ENCODE measurements around the gene YBX2. TPM values are rescaled to one million over a fixed set of nuclear protein-coding genes. Genes with fewer than 3 reads are reported as not detected.
A peak's percentile ranks its signal among the peaks of the same experiment; 100 is the strongest.

Gene YBX2
- total RNA-seq (0.22 TPM in 1 of 2 replicates, not detected in the other), polyA plus RNA-seq (0.15 TPM in 1 of 2 replicates, not detected in the other), polyA minus RNA-seq (not detected in 2 replicates)
- total RNA-seq (2013), result 0.05 TPM

GRCh38 chr17:7294614-7295153 lies at the start of gene YBX2:
Gene YBX2 (minus strand): TSS chr17:7294639. CDS start chr17:7294500, 139 bp downstream.
- H3K9me3 Mint-ChIP-seq (ENCODE audit: insufficient read depth), result no peaks in the 10 kb centered on the region
- WGBS (ENCODE audit: insufficient coverage), result 2% methylated on average over 52 of the region's 57 CpGs
- ATAC-seq (ENCODE audit: low read depth) (peak; percentile 75), DNase-seq (peak; percentile 84)
- Histone ChIP-seq H3K9me3 (ENCODE audit: control extremely low read depth in 1 of 3, control insufficient read depth in 2 of 3, insufficient read depth in 1 of 3, low read length in 2 of 3) (peaks cover 0 to 7% (median 0%) of the 10 kb centered on the region in 3 donors), H3K4me1 (ENCODE audit: control insufficient read depth in 2 of 2, insufficient read depth in 2 of 2, low read length in 2 of 2) (peaks cover 28 to 30% of the 10 kb centered on the region in 2 donors), H3K4me3 (ENCODE audit: control extremely low read depth in 1 of 5, extremely low read depth in 1 of 5, insufficient read depth in 1 of 5, low read depth in 2 of 5, low read length in 4 of 5) (peak within 1 kb of the TSS in 4 of 5 experiments; percentile 25 to 54 (median 42)), H3K27ac (ENCODE audit: low read length in 2 of 2) (no peak within 1 kb of the TSS), H2AFZ (ENCODE audit: insufficient read depth, low read depth, low read length, poor library complexity, severe bottlenecking) (peak within 1 kb of the TSS; percentile 32), H3K27me3 (replicated peaks in 1 of 4; ENCODE audit: control extremely low read depth in 1 of 4, control insufficient read depth in 3 of 4, insufficient read depth in 4 of 4, low read length in 3 of 4) (peaks cover 0 to 57% (median 14%) of the 10 kb centered on the region in 4 experiments), H3K79me2 (ENCODE audit: control insufficient read depth, insufficient read depth, low read length) (no peaks in the 10 kb centered on the region), H3K9ac (ENCODE audit: low read length) (peak within 1 kb of the TSS; percentile 58), H4K20me1 (ENCODE audit: control insufficient read depth, insufficient read depth, low read length, poor library complexity, severe bottlenecking) (no peaks in the 10 kb centered on the region), H3K36me3 (replicated peaks in 1 of 2; ENCODE audit: control extremely low read depth in 1 of 2, control insufficient read depth in 1 of 2, extremely low read depth in 1 of 2, insufficient read depth in 2 of 2, low read length in 1 of 2) (no peaks in the 10 kb centered on the region), H3K4me2 (replicated peaks; ENCODE audit: low read depth, low read length, poor library complexity, severe bottlenecking) (peak within 1 kb of the TSS; percentile 92)
- peaks cover 38% of the 10 kb centered on the region for H3K27me3 Mint-ChIP-seq
- peak within 1 kb of the TSS; percentile 83 for H3K4me3 Mint-ChIP-seq
- TF ChIP-seq CTCF (IDR thresholded peaks at IDR 0.05) (no peak), EZH2 (IDR thresholded peaks at IDR 0.05; ENCODE audit: borderline replicate concordance, insufficient read depth, low read depth, low read length, poor library complexity, severe bottlenecking) (no peak)
- peaks cover 22% of the 10 kb centered on the region for H3K4me1 Mint-ChIP-seq
- ChIA-PET CTCF (no interaction called here), POLR2A (no interaction called here)
- intact Hi-C loops (cut with micrococcal nuclease), result loop anchor here (10.0 kb wide), 1 partner anchor 160 kb away; no protein-coding TSS in a partner anchor
- H3K27ac Mint-ChIP-seq, result no peak within 1 kb of the TSS

GRCh38 chr17:7343250-7343649 lies 48.8 kb upstream of the YBX2 start:
- Mint-ChIP-seq H3K27ac (no peak overlapping the region), H3K4me3 (no peak overlapping the region), H3K9me3 (ENCODE audit: insufficient read depth) (no peaks in the 10 kb centered on the region), H3K4me1 (peaks cover 7% of the 10 kb centered on the region), H3K27me3 (no peaks in the 10 kb centered on the region)
- no peak overlapping the region for H3K27ac ChIP-seq (ENCODE audit: low read length in 2 of 2)
- H3K4me3 ChIP-seq (ENCODE audit: control extremely low read depth in 1 of 5, extremely low read depth in 1 of 5, insufficient read depth in 1 of 5, low read depth in 2 of 5, low read length in 4 of 5), result no peak overlapping the region
- no peaks in the 10 kb centered on the region for H3K9me3 ChIP-seq (ENCODE audit: control extremely low read depth in 1 of 3, control insufficient read depth in 2 of 3, insufficient read depth in 1 of 3, low read length in 2 of 3)
- peaks cover 48% of the 10 kb centered on the region for H3K79me2 ChIP-seq (ENCODE audit: control insufficient read depth, insufficient read depth, low read length)
- peaks cover 64% of the 10 kb centered on the region for H4K20me1 ChIP-seq (ENCODE audit: control insufficient read depth, insufficient read depth, low read length, poor library complexity, severe bottlenecking)
- H3K27me3 ChIP-seq (replicated peaks in 1 of 4; ENCODE audit: control extremely low read depth in 1 of 4, control insufficient read depth in 3 of 4, insufficient read depth in 4 of 4, low read length in 3 of 4), result no peaks in the 10 kb centered on the region
- intact Hi-C loops (cut with micrococcal nuclease), result no loop called here
- H3K4me1 ChIP-seq (ENCODE audit: control insufficient read depth in 2 of 2, insufficient read depth in 2 of 2, low read length in 2 of 2), result peaks cover 0 to 14% of the 10 kb centered on the region in 2 donors
- no peak overlapping the region for H2AFZ ChIP-seq (ENCODE audit: insufficient read depth, low read depth, low read length, poor library complexity, severe bottlenecking)
- DNase-seq, result no peak
- POLR2A ChIA-PET, result interaction anchor here (0.8 to 1.6 kb wide), 2 partner anchors 14 to 18 kb away, joined by 3 to 7 read pairs; partner anchors contain the start of gene NEURL4
- CTCF ChIA-PET, result interaction anchor here (0.6 to 5.8 kb wide), 4 partner anchors 14 to 46 kb away, joined by 3 to 47 read pairs (median 24); partner anchors contain the start of gene NEURL4
- H3K9ac ChIP-seq (ENCODE audit: low read length), result no peak overlapping the region
- peaks cover 10 to 88% of the 10 kb centered on the region in 2 experiments for H3K36me3 ChIP-seq (replicated peaks in 1 of 2; ENCODE audit: control extremely low read depth in 1 of 2, control insufficient read depth in 1 of 2, extremely low read depth in 1 of 2, insufficient read depth in 2 of 2, low read length in 1 of 2)
- no peak overlapping the region for H3K4me2 ChIP-seq (replicated peaks; ENCODE audit: low read depth, low read length, poor library complexity, severe bottlenecking)
- no peak for ATAC-seq (ENCODE audit: low read depth)
- WGBS (ENCODE audit: insufficient coverage), result 91% methylated on average over 15 of the region's 15 CpGs
- TF ChIP-seq EZH2 (IDR thresholded peaks at IDR 0.05; ENCODE audit: borderline replicate concordance, insufficient read depth, low read depth, low read length, poor library complexity, severe bottlenecking), result no peak
- no peak for TF ChIP-seq CTCF (IDR thresholded peaks at IDR 0.05)

Data from B cell (primary cell).